ENCODE data around the gene DCAF5.

DCAF5 gene

DNA sequence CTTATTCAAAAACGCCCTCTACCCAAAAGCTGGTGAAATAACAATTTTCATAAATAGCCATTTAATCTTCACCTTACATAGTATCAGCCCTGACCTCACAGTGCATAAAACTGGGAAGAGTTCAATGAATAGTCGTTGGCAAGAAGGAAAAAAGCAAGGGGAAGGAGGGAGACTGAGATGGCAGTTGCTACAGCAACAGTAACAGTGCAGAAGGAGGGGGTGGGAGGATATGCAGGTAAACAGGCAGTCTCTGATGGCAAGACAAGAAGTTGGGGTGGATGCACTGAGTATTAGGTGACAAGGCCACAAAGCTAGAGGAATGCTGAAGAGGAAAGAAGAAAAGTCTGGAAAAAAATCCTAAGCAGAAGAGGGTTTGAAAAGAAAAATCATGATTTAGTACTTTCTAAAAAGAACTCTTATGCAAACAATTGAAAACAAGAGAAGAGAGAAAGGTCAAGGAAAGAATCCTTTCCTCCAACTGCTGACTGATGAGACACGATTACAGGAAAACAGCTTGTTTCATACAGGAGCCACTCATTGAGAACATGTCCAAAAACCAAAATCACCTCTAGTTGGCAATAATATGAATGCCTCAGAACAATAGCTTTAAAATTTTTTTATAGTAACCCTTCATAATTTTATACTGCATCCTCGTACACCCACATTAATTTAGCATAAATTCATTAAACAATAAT, 56.0 kb downstream of the DCAF5 start:
- TF ChIP-seq, protein P1, sequence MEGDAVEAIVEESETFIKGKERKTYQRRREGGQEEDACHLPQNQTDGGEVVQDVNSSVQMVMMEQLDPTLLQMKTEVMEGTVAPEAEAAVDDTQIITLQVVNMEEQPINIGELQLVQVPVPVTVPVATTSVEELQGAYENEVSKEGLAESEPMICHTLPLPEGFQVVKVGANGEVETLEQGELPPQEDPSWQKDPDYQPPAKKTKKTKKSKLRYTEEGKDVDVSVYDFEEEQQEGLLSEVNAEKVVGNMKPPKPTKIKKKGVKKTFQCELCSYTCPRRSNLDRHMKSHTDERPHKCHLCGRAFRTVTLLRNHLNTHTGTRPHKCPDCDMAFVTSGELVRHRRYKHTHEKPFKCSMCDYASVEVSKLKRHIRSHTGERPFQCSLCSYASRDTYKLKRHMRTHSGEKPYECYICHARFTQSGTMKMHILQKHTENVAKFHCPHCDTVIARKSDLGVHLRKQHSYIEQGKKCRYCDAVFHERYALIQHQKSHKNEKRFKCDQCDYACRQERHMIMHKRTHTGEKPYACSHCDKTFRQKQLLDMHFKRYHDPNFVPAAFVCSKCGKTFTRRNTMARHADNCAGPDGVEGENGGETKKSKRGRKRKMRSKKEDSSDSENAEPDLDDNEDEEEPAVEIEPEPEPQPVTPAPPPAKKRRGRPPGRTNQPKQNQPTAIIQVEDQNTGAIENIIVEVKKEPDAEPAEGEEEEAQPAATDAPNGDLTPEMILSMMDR (IDR thresholded peaks at IDR 0.05; ENCODE audit: control insufficient read depth, extremely low read depth, insufficient read depth) = no peak
- no peak for DNase-seq (ENCODE audit: low read depth)
- no peak overlapping the region for H3K4me3 ChIP-seq (ENCODE audit: low read depth, low read length)

DNA sequence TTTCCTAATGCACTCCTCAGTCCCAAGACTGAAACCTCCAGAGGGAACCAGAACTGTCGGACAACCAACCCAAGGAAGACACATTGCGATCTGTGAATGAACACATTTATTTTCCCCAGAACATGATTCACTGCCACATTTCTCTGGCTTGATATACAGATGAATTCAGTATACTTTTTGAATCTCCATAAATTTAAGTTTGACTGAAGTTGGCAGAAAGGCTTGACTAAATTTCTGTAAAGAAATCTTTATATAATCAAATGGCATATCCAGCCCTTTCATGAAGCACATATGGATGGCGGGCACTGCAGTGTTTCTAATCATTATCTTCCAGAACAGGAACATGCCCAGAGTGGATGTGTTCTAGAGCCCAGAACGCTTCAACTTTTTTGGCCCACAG, 56.7 kb downstream of the DCAF5 start:
- H3K4me3 ChIP-seq (ENCODE audit: low read depth, low read length) = no peak overlapping the region
- no peak for DNase-seq (ENCODE audit: low read depth)
- TF ChIP-seq, protein P1 (IDR thresholded peaks at IDR 0.05; ENCODE audit: control insufficient read depth, extremely low read depth, insufficient read depth) = no peak

DNA sequence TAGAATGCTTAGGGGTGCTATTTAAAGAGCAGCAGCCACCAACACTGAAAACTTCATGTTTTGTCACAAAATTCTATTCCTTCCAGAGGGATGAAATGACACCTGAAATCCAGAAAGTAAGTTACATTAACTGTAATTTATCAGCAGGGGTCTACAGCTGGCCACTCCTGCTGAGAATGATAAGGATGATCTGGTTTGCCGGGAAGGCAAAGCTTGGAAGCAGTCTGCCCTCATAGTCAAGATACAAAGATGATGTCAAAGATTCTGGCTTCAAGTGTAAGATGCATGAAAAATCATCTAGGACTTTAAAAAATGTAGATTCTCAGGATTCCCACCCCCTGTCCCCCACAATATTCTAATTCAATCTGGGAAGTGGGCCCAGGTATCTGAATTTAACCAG, 58.4 kb downstream of the DCAF5 start:
- DNase-seq (ENCODE audit: low read depth) = no peak
- TF ChIP-seq, protein P1 (IDR thresholded peaks at IDR 0.05; ENCODE audit: control insufficient read depth, extremely low read depth, insufficient read depth) = no peak
- H3K4me3 ChIP-seq (ENCODE audit: low read depth, low read length) = no peak overlapping the region

DNA sequence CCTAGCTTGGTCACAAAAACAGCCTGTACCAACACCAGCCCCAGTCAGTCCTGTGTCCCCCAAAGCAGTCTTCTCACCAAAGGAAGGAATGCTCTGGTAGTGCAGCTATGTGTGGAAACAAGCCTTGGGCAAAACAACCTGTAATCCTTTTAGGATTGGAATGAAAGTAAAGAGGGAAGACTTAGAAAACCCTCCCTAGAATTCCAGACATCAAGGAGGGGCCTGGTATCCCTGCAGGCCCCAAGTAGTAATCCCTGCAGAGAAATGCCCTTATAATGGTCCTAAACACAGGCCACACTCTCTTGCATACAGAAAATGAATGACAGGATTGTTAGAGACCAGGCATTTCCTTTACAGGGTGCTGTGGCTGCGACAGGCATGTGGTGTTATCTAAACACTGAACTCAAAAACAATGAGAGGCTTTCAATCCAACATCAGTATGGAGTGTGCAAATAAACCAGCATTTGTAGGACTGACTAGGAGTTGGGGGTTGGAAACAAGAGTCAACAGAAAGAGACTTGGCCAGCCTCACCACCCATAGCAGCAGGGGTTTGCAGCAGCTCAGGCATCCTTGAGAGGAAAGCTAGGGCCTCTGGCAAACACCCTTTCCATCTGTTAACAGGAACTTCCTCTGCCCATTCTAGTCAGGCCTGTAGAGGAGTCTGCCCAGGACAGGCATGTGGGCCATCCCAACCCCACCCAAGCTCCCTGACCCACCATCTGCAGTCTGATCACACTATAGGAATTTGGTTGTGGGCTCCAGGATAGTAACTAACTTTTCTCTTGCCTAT, 59.1 kb downstream of the DCAF5 start:
- TF ChIP-seq, protein P1 (IDR thresholded peaks at IDR 0.05; ENCODE audit: control insufficient read depth, extremely low read depth, insufficient read depth) = no peak
- DNase-seq (ENCODE audit: low read depth) = peak; percentile 59
- H3K4me3 ChIP-seq (ENCODE audit: low read depth, low read length) = no peak overlapping the region

DNA sequence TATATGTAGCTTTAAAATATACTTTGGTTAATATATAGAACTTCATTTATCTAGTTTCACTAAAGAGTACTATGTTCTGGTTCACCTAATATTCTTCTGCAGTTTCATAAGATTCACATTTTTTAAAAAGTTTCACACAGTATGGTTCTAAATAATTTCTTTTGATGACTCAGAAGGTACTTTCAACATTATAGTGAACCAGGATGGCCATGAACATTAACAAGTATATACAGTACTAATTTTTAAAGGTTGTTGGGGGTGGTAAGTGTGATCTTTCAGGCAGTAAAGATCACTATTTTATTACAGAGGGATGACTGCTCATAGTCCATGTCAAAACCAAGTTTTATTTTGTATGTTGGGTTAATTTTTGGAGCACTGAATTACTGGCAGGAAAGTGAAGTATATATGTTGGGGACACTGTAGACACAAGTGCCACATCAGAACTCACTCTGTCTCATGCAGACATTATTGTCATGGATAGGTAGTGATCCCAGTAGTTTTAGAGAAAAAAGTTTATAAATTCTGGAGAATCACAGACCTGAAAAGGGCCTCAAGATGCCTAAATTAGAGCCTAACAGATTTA, 60.0 kb downstream of the DCAF5 start:
- DNase-seq (ENCODE audit: low read depth) = no peak
- H3K4me3 ChIP-seq (ENCODE audit: low read depth, low read length) = no peak overlapping the region
- TF ChIP-seq, protein P1 (IDR thresholded peaks at IDR 0.05; ENCODE audit: control insufficient read depth, extremely low read depth, insufficient read depth) = no peak

DNA sequence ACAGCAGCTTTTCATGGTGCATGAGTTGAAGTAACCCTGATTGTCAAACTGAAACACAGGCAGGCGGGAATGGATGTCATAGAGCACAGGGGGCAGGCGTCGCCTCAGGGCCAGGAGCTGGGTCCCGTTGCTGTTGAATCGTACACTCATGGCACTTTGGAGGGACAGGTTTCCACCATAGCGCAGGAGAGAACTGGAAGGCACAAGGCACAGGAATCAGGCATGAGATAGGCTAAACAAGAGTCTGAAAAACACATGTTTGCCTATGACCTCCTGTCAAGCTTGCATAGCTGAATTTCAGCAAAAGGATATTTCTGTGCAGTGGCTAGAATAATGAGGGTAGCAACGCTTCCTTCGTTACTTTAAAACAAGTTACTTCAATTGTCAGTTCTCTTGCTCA, 61.2 kb downstream of the DCAF5 start:
- H3K4me3 ChIP-seq (ENCODE audit: low read depth, low read length) = no peak overlapping the region
- no peak for DNase-seq (ENCODE audit: low read depth)
- TF ChIP-seq, protein P1 (IDR thresholded peaks at IDR 0.05; ENCODE audit: control insufficient read depth, extremely low read depth, insufficient read depth) = no peak
